Measurements from ENCODE around the gene SULT2B1.
"Not testable (repeated sequence)": the region's sequence is repeated elsewhere in the genome, so short reads cannot be mapped to it uniquely, and the experiment has no call there.

Gene SULT2B1

GRCh38 chr19:48618916-48619691, 67.1 kb downstream of the SULT2B1 start, which contains the start of the genes RPL18 and SPHK2:
TSS of gene RPL18 (minus strand) at chr19:48619178. CDS start at chr19:48619143, 35 bp downstream.
TSS of gene SPHK2 (plus strand) at chr19:48619506. CDS start at chr19:48620515, 1,009 bp downstream.
- peak; percentile 100 for DNase-seq (ENCODE audit: low read depth, low spot score)

- DNase-seq (ENCODE audit: low read depth, low spot score), result no peak
Measured at GRCh38 chr19:48619692-48620585, 68.0 kb downstream of the SULT2B1 start.

- no peak for DNase-seq (ENCODE audit: low read depth, low spot score)
Measured at GRCh38 chr19:48623556-48624066, 71.6 kb downstream of the SULT2B1 start.

GRCh38 chr19:48624067-48624594, 72.2 kb downstream of the SULT2B1 start:
- peak; percentile 91 for DNase-seq (ENCODE audit: low read depth, low spot score)

GRCh38 chr19:48624791-48625723, 73.1 kb downstream of the SULT2B1 start:
- DNase-seq (ENCODE audit: low read depth, low spot score), result no peak

- DNase-seq (ENCODE audit: low read depth, low spot score), result no peak
Measured at GRCh38 chr19:48625891-48626327, 73.9 kb downstream of the SULT2B1 start.

- no peak for DNase-seq (ENCODE audit: low read depth, low spot score)
Measured at GRCh38 chr19:48627201-48627864, 75.4 kb downstream of the SULT2B1 start.

- DNase-seq (ENCODE audit: low read depth, low spot score), result no peak
Measured at GRCh38 chr19:48627865-48628314, 75.9 kb downstream of the SULT2B1 start.

GRCh38 chr19:48628486-48629296, 76.7 kb downstream of the SULT2B1 start:
- no peak for DNase-seq (ENCODE audit: low read depth, low spot score)

- no peak for DNase-seq (ENCODE audit: low read depth, low spot score)
Measured at GRCh38 chr19:48629297-48629598, 77.3 kb downstream of the SULT2B1 start.

- no peak for DNase-seq (ENCODE audit: low read depth, low spot score)
Measured at GRCh38 chr19:48629599-48630295, 77.8 kb downstream of the SULT2B1 start.

GRCh38 chr19:48630296-48631063, 78.5 kb downstream of the SULT2B1 start:
- no peak for DNase-seq (ENCODE audit: low read depth, low spot score)

- no peak for DNase-seq (ENCODE audit: low read depth, low spot score)
Measured at GRCh38 chr19:48631225-48631624, 79.3 kb downstream of the SULT2B1 start.

GRCh38 chr19:48632286-48632685, 80.3 kb downstream of the SULT2B1 start:
- not testable (repeated sequence) for DNase-seq (ENCODE audit: low read depth, low spot score)

GRCh38 chr19:48632692-48633147, 80.7 kb downstream of the SULT2B1 start:
- no peak for DNase-seq (ENCODE audit: low read depth, low spot score)

- no peak for DNase-seq (ENCODE audit: low read depth, low spot score)
Measured at GRCh38 chr19:48633148-48634035, 81.4 kb downstream of the SULT2B1 start.

GRCh38 chr19:48634036-48634342, 82.0 kb downstream of the SULT2B1 start:
- DNase-seq (ENCODE audit: low read depth, low spot score), result no peak
